ENCODE results near the gene TUBB8.
"Not testable (repeated sequence)": the region's sequence is repeated elsewhere in the genome, so short reads cannot be mapped to it uniquely, and the experiment has no call there.

Gene TUBB8

DNA sequence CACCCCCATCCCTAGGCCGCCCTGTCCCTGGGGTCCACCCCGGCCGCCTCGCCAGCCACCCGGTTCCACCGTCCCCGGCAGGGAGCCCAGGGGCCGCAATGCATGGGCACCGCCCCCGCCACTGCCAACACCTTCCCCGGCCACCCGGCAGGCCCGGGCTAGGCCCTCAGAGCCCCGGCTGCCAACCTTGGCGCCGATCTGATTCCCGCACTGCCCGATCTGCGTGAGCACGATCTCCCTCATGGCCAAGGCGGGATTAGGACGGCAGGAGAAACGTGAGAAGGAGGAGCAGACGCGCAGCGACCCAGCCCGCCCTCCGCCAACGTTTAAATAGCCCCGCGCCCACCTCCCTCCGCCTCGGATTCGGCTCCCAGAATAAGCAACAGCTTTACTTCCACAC is at the start of gene TUBB8:
TSS of gene TUBB8 (minus strand) at position 301 of the 400 bp plus-strand sequence. CDS start at position 243, 58 bp downstream.
- DNase-seq: no peak

DNA sequence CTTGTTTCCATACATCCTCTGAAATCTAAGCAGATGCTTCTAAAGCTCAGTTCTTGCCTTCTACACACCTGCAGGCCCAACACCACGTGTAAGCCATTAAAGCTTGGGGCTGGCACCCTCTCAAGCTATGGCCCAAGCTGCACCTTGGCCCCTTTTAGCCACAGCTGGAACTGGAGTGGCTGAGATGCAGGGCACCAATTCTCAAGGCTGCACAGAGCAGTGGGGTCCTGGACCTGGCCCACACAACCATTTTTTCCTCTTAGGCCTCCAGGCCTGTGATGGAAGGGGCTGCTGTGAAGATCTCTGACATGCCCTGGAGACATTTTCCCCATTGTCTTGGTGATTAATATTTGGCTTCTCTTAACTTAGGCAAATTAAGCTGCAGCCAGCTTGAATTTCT is 47.4 kb upstream of the TUBB8 start:
- no peak for DNase-seq

DNA sequence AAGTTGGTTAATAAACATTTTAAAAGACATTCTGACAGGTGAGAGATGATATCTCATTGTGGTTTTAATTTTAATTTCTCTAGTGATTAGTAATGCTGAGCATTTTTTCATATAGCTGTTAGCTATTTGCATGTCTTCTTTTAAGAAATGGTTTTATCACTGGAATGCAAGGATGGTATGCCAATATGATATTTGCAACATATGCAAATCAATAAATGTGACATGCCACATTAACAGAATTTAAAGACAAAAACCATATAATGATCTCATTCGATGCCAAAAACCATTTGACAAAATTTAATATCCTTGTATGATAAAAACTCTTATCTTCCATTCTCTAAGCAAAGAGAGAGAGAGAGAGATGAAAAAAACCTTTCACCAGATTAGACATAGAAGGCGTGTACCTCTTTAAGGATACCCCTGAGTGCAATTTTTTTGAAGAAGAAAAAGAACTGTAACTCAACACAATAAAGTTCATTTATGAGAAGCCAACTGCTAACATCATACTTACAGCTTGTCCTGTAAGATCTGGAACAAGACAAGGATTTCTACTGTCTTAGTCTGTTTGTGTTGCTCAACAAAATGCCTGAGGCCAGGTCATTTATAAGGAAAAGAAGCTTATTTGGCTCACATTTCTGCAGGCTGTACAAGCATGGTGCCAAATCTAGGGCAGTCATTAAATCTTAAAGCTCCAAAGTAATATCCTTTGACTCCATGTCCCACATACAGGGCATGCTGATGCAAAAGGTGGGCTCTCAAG is 46.4 kb upstream of the TUBB8 start:
- DNase-seq: no peak

GRCh38 chr10:94613-95012 is 45.5 kb upstream of the TUBB8 start:
- DNase-seq: no peak

GRCh38 chr10:92846-93245 is 43.8 kb upstream of the TUBB8 start:
- DNase-seq: no peak

DNA sequence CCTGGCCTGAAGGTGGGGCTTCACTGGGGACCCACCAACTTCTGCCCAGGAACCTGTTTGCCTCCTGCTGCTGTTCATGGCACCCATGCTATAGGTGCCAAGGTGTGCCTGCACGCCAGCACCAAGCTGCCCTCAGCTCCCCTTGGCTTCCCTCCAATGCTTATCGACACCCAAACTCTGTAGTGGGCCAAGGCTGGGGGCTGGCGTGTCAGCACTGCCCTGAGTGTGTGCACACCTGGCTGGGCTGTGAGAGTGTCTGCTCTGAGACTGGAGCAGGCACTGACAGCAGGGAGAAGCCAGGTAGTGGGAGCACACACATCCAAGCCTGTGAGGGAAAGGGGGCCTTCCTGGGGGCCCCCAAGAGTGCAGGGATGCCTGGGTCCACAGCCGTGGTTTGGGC is 43.1 kb upstream of the TUBB8 start:
- no peak for DNase-seq

GRCh38 chr10:91313-91712 is 42.2 kb upstream of the TUBB8 start:
- DNase-seq: no peak

GRCh38 chr10:90161-90560 is 41.1 kb upstream of the TUBB8 start:
- no peak for DNase-seq

- DNase-seq: no peak
Measured at GRCh38 chr10:89248-89647, 40.2 kb upstream of the TUBB8 start.

DNA sequence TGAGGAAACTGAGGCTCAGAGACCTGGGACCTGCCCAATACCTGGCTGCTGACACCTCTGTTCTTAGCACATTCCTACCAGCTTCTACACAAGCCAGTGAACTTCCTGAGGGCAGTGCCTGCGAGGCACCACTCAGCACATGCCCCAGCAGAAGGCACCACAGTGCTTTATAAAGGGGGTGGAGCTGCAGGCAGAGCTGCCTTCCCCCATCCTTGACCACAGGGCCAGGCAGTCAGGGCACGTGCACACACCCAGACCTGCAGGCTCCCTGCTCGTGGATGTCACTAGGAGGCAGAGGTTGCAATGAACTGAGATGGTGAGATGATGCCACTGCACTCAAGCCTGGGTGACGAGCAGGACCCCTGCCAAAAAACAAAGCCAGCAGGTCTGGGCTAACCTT is 39.2 kb upstream of the TUBB8 start:
- no peak for DNase-seq

DNA sequence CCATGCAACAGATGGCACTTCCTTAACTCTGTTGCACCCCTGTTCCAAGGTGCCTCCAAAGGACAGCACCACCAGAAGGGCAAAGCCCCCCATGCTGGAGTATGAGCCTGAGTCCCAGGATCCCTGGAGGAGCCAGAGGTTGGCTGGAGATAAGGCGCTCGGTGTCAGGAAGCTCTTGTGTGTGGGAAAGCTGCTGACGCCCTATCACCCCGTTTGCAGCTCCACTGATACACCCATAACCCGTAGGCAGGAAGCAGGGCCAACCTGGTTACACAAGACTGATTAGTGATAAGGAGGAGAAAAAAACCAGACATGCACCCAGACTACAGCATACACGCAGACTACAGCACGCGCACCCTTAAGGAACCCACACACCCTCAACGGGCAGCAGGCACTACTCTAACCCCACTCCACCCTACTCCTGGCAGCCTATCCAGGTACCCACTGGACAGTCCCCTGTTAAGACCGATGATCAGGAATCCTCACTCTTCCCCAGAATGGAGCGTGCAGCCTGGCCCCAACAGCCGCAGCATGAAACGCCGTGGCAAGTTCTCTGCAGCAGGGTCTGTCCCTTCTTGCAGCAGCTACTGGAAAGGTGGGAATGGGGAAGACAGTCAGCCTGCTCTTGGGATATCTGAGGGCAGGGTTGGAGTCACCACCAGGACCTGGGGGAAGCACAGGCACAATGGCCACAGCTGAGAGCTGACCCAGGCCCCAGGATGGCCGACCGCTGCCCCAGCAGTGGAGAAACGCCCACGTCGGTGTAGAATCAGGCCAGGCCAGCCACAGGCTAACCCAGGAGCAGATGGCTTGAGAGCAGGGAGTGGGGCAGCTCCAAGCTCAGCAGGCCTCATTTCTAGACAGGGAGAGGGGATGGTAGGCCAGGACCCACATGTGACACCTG is 38.3 kb upstream of the TUBB8 start:
- DNase-seq: no peak

DNA sequence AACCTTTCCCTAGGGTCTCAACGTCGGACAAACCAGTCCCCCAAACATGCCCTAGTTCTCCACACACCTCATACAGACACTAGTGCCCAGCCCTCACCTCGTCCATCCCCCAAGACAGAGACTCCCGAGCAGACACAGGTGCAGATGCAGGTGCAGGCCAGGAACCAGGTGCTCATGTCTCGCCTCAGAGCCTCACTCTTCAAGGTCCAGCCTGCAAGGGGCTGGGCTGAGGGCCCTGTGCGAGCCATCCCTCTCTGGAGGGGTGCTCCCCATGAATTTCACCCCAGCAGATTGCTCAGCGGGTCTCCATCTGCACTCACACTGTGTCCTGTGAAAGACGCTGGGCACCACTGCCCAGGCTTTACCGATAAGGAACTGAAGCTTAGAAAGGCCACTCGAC is 36.9 kb upstream of the TUBB8 start:
- DNase-seq: no peak

DNA sequence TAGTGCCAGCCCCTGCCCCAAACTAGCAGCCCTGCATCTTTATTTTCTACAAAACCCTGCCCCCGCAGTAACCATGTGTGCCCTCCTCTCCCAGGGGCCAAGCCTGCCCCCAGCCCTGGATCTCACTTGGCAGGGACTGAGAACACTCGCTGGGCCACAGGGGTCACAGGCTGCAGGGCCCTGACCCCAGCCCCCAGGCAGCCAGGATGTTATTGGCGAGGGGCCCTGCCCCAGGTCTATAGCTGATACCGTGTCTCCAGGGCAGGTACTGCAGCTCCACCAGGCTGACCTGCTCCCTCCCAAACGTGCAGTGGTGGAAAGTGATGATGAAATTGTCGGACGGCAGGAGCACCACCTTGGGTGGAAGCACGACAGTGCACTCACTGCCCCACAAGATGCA is 35.9 kb upstream of the TUBB8 start:
- no peak for DNase-seq

GRCh38 chr10:83930-84530 is 34.9 kb upstream of the TUBB8 start:
- no peak for DNase-seq

DNA sequence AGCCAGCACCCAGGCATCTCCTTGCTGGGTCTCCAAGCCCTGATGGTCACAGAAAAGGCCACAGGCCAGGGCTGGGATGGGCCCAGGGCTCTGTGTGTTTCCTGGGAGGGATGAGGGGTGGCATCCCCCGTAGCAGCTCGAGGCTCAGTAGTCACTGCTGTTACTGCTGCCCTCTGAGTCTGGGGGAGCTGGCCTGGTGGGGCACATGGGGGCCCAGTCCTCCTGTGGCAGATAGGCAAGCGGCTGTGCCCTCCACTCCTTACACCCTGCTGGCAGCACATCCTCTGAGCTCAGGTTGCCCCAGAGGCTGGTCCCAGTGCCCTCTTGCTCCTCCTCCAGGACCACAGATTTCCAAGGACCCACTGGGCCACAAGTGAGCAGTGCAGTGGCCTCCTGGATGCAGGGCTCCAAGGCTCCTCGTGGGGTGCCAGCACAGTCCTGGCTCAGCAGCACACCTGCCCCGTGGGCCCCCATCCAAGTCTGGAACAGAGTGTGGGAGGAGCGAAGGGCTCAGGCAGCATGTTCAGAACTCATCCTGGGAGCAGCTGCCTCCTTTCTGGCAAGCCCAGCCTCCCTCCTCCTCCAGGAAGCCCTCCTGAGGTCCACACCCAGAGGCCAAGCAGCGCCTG is 31.5 kb upstream of the TUBB8 start:
- no peak for DNase-seq

- no peak for DNase-seq
Measured at GRCh38 chr10:79532-80215, 30.6 kb upstream of the TUBB8 start.

DNA sequence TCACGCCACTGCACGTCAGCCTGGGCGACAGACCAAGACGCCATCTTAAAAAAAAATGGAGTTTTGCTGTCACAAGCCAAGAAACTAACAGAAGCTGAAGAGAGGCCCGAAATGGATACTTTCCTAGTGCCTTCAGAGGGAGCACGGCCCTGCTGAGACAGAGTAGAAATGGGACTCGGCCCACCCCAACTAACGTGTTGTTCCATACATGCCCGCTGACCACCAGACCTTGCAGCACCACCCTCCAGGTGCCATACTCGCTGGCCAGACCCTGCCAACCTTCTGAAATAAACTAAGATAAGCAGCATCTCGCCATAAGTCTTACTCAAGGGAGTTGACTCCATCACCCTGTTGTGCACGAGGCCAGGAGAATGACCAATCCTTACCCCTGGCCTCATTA is 29.5 kb upstream of the TUBB8 start:
- DNase-seq: no peak

- not testable (repeated sequence) for DNase-seq
Measured at GRCh38 chr10:74266-74621, 25.1 kb upstream of the TUBB8 start.

GRCh38 chr10:73543-74265 is 24.6 kb upstream of the TUBB8 start:
- peak; percentile 49 for DNase-seq

DNA sequence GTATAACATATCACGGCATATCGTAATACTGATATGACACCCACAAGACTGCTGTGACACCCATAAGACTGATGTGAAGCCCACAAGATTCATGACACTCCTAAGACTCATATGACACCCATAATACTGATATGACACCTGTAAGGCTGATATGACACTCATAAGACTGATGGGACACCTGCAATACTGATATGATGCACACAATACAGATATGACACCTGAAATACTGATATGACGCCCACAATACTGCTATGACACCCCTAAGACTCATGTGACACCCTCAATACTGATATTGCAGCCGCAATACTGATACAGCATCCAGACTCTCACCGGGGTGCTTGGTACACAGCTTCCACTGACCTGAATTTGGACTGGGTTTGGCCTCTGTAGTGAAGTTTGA is 19.1 kb upstream of the TUBB8 start:
- not testable (repeated sequence) for DNase-seq

GRCh38 chr10:49926-50325 is 830 bp upstream of the TUBB8 start:
- not testable (repeated sequence) for DNase-seq

DNA sequence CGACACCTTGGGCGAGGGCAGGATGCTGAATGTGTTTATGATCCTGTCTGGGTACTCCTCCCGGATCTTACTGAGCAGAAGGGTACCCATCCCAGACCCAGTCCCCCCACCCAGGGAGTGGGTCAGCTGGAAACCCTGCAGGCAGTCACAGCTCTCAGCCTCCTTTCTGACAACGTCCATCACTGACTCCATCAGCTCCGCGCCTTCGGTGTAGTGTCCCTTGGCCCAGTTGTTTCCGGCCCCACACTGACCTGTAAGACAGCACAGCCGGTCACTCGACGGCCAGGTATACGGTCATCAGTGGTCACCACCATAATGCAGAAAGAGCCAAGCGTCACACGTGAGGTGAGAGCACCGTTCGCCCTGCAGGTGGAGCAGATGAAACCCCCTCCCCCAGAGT is 1.2 kb downstream of the TUBB8 start:
- DNase-seq: not testable (repeated sequence)

All from CD4-positive, alpha-beta T cell treated with Interleukin-6 for 4 hours (primary cell).